Gastrocnemius medialis (tissue), 4 donors: ENCODE results near the gene ASTN1. TPM values are rescaled to one million over a fixed set of nuclear protein-coding genes. Genes with fewer than 3 reads are reported as not detected.

ENCODE experiments used
- ATAC-seq, 2 donors: fragments of 150-250 bp; one replicate each; pipeline ENCODE4 v1.9.1; 2016
- DNase-seq, 2 donors: peaks; one replicate each; pipeline ENCODE4 v3.0.0-alpha.2; 2019
- H3K27ac ChIP-seq, 4 donors: fragments of 200-600 bp; sonication (generic); 1 replicate in 1 of 4; 2 replicates in 3 of 4; pipeline ENCODE4 v1.5.1; 2016 to 2018; ENCODE audit warnings: mild to moderate bottlenecking in 2 of 4, moderate library complexity in 1 of 4
- H3K27me3 ChIP-seq, 3 donors: fragments of 200-600 bp; sonication (generic) in 2 of 3; 1 replicate in 1 of 3; 2 replicates in 2 of 3; pipeline versions ENCODE4 v1.5.1 to v1.6.0; 2016 to 2019; ENCODE audit warnings: mild to moderate bottlenecking in 1 of 3, moderate library complexity in 1 of 3
- H3K36me3 ChIP-seq, 2 donors: fragments of 200-600 bp; sonication (generic) in 1 of 2; one replicate each; pipeline ENCODE4 v1.5.1; 2017 to 2018
- H3K4me1 ChIP-seq, 2 donors: fragments of 200-600 bp; sonication (generic) in 1 of 2; one replicate each; pipeline ENCODE4 v1.5.1; 2016 to 2017; ENCODE audit warnings: mild to moderate bottlenecking in 2 of 2
- H3K4me3 ChIP-seq, 4 donors: fragments of 200-600 bp; sonication (generic) in 3 of 4; 1 replicate in 1 of 4; 2 replicates in 3 of 4; pipeline ENCODE4 v1.5.1; 2016 to 2019; ENCODE audit warnings: mild to moderate bottlenecking in 2 of 4
- H3K9me3 ChIP-seq, 3 donors: fragments of 200-600 bp; sonication (generic) in 2 of 3; 1 replicate in 1 of 3; 2 replicates in 2 of 3; pipeline ENCODE4 v1.5.1; 2016 to 2019
- CTCF ChIP-seq, 5 experiments: fragments of 450-650 bp in 3 of 5; fragments of 200-600 bp in 2 of 5; sonication (generic) in 2 of 5; IDR thresholded peaks in 4 of 5; conservative IDR thresholded peaks in 1 of 5; 1 replicate in 4 of 5; 2 replicates in 1 of 5; pipeline ENCODE4 v1.5.1; 2016 to 2019; ENCODE audit warnings: antibody characterized with exemption in 5 of 5, mild to moderate bottlenecking in 3 of 5, moderate library complexity in 3 of 5
- POLR2A ChIP-seq, 2 donors: fragments of 450-650 bp; IDR thresholded peaks; one replicate each; pipeline ENCODE4 v1.6.1; 2017; ENCODE audit warnings: antibody characterized with exemption in 2 of 2, mild to moderate bottlenecking in 2 of 2, moderate library complexity in 2 of 2
- in situ Hi-C, 4 donors: fragments of 200-750 bp; cut with MboI; loops; one replicate each; pipeline versions ENCODE4 v1.15.0 to v1.8.0; 2017; ENCODE audit warnings: low sequenced_read_pairs in 4 of 4
- intact Hi-C: fragments of 100-400 bp; cut with DNase I; formaldehyde crosslinking; loops from one replicate; pipeline ENCODE4 v1.15.1; 2023; ENCODE audit warnings: low total_unique reads
- total RNA-seq, 4 donors: library from RNA; depleted of rRNA; stranded (reverse); fragments of >200 nt; gene quantifications; one replicate each; pipeline versions ENCODE4 v1.1.0 to v1.2.3, GENCODE V29; 2016

Gene ASTN1
- total RNA-seq, 4 donors from 2014 or later = 0.09 to 0.10 TPM; not detected in 2

- DNase-seq (no peak), ATAC-seq (no peak)
- in situ Hi-C loops = no loop called here
- intact Hi-C loops = no loop called here
- Histone ChIP-seq H3K27me3 (no peaks in the 10 kb centered on the region), H3K27ac (no peak overlapping the region), H3K36me3 (no peaks in the 10 kb centered on the region), H3K9me3 (no peaks in the 10 kb centered on the region), H3K4me3 (no peak overlapping the region), H3K4me1 (no peaks in the 10 kb centered on the region)
- TF ChIP-seq POLR2A (IDR thresholded peaks at IDR 0.05) = no peak
- no peak for TF ChIP-seq CTCF (IDR thresholded peaks at IDR 0.05 in 4 of 5, conservative IDR thresholded peaks at IDR 0.05 in 1 of 5)
Measured at GRCh38 chr1:176926330-176927086, 238.0 kb downstream of the ASTN1 start.

DNA sequence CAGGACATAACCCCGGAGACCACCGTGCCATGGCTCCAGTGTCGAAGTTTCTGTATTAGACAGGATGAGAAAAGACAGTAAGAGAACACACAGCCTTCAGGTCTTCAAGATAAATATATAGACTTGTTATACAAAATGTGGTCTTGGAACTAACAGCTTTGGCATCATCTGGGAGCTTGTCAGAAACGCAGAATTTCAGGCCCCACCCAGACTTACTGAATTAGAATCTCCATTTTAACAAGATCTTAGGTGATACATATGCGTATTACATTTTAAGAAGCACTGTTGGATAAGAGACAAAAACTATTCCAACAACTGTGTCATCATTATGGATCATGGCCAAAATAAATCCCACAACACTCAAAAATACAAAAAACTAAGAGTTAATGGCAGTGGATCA, 239.3 kb downstream of the ASTN1 start:
- in situ Hi-C loops (no loop called here), intact Hi-C loops (no loop called here)
- no peak for ATAC-seq
- no peaks in the 10 kb centered on the region for H3K4me1 ChIP-seq
- TF ChIP-seq CTCF (IDR thresholded peaks at IDR 0.05 in 4 of 5, conservative IDR thresholded peaks at IDR 0.05 in 1 of 5) = no peak
- TF ChIP-seq POLR2A (IDR thresholded peaks at IDR 0.05) = no peak
- no peak overlapping the region for H3K27ac ChIP-seq
- H3K36me3 ChIP-seq = no peaks in the 10 kb centered on the region
- H3K27me3 ChIP-seq = no peaks in the 10 kb centered on the region
- no peak for DNase-seq
- no peaks in the 10 kb centered on the region for H3K9me3 ChIP-seq
- H3K4me3 ChIP-seq = no peak overlapping the region

DNA sequence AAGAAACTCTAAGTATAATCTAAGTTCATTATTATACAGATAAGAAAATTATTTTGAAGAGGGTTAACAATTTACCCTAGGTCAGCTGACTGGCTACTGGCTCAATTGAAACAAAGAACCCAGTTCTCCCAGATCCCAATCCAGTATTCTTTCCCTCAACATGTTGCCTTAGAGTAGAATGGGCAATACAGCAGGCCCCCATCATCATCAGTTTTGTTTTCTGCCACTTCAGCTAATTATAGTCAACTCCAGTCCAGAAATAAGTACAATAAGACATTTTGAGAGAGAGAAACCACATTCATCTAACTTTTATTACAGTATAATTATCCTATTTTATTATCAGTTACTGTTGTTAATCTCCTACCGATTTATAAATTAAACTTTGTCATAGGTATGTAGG, 241.2 kb downstream of the ASTN1 start:
- TF ChIP-seq POLR2A (IDR thresholded peaks at IDR 0.05) = no peak
- TF ChIP-seq CTCF (IDR thresholded peaks at IDR 0.05 in 4 of 5, conservative IDR thresholded peaks at IDR 0.05 in 1 of 5) = no peak
- Histone ChIP-seq H3K27ac (no peak overlapping the region), H3K4me3 (no peak overlapping the region), H3K36me3 (no peaks in the 10 kb centered on the region), H3K4me1 (no peaks in the 10 kb centered on the region), H3K27me3 (no peaks in the 10 kb centered on the region), H3K9me3 (no peaks in the 10 kb centered on the region)
- ATAC-seq (no peak), DNase-seq (no peak)
- intact Hi-C loops = no loop called here
- in situ Hi-C loops = no loop called here

DNA sequence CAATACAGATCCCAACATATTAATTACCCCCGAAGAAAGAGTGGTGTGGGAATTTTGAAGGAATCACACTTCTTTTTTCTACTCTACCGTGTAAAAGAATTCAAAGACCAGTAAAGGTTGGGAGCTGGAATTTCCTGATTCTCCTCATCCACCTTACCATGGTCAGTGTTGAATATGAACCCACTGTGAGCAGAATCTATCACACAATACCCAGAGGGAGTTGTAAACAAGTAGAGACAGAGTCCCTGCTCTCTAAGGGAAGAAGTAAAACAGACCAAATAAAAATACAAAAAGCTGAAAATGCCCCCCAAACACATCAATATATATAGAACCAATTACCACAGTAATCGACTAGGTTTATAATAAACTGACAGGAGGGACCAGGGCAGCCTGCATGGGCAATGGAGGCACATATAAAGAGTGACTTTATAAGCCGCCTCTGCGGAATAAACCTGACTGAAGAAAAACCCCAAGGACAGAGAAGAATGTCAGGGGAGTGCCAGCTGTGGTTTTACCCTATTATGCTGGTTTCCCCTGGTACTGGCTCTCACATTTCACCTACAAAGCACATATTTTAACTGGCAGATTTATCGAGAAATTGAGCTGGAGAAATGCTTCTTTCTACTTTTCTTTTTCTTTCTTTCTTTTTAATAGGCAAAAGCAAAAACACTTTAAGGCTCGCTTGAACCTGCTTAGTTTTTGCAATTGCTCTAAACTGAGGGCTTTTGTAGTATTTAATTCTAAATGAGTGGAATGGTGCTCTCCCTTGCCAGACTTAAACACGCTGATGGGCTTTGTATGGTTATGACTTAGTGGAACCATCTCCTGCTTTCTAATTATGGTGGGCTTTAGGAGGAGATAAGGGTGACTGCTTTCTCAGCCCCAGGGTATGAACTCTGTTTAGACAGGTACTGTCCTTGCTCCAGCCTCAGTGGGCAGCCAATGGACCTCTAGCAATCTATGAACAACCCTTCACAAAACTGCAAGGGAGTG, 244.8 kb downstream of the ASTN1 start:
- no peaks in the 10 kb centered on the region for H3K9me3 ChIP-seq
- no peak overlapping the region for H3K27ac ChIP-seq
- no peaks in the 10 kb centered on the region for H3K36me3 ChIP-seq
- H3K4me1 ChIP-seq = no peaks in the 10 kb centered on the region
- in situ Hi-C loops = no loop called here
- DNase-seq (no peak), ATAC-seq (no peak)
- H3K27me3 ChIP-seq = no peaks in the 10 kb centered on the region
- TF ChIP-seq CTCF (IDR thresholded peaks at IDR 0.05 in 4 of 5, conservative IDR thresholded peaks at IDR 0.05 in 1 of 5) (no peak), POLR2A (IDR thresholded peaks at IDR 0.05) (no peak)
- intact Hi-C loops = no loop called here
- no peak overlapping the region for H3K4me3 ChIP-seq
